NB4 (cell line): ENCODE measurements around the gene FLRT1.

Source experiments
- POLR2A ChIP-seq: IDR thresholded peaks from 2 replicates; pipeline ENCODE4 v1.6.1; 2011; ENCODE audit warnings: mild to moderate bottlenecking; ENCODE audit not compliant: insufficient read length; ENCODE audit errors: extremely low read depth
- TF ChIP-seq, protein P1 (sequence below): IDR thresholded peaks from one replicate; pipeline ENCODE4 v1.5.1; 2012; ENCODE audit warnings: low read depth, low read length
- TF ChIP-seq, protein P2 (sequence below): IDR thresholded peaks from 2 replicates; pipeline ENCODE4 v1.6.1; 2011; ENCODE audit warnings: low read depth, low read length

DNA sequence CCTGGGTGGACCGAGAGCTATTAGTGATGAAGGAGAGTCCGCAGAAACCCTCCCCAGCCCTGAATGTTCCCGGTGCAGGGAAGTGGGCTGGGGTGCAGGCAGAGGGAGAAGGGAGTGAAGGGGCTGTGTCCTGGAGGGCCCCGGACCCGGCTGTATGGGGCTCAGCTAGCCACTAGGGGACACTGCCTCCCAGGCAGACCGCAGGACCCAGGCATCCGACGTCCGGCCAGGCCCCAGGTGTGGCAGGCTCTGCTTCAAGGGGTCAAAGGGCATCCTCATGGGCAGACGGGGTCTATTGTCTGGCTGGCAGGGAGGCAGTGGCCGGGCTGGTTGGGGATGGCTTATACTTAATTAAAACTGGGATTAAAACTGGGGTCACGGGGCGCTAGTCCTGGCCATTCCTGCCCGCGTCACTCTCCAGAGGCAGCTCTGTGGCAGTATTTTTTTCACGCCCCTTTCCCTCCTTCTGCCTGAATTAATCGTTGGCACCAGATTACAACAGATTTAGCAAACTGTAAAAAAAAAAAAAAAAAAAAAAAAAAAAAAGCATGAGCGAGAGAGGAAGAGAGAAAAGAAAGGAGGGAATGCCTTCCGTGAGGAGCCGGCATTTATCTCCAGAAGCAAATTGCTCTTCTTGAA, 5.1 kb downstream of the FLRT1 start:
- TF ChIP-seq, protein P1, sequence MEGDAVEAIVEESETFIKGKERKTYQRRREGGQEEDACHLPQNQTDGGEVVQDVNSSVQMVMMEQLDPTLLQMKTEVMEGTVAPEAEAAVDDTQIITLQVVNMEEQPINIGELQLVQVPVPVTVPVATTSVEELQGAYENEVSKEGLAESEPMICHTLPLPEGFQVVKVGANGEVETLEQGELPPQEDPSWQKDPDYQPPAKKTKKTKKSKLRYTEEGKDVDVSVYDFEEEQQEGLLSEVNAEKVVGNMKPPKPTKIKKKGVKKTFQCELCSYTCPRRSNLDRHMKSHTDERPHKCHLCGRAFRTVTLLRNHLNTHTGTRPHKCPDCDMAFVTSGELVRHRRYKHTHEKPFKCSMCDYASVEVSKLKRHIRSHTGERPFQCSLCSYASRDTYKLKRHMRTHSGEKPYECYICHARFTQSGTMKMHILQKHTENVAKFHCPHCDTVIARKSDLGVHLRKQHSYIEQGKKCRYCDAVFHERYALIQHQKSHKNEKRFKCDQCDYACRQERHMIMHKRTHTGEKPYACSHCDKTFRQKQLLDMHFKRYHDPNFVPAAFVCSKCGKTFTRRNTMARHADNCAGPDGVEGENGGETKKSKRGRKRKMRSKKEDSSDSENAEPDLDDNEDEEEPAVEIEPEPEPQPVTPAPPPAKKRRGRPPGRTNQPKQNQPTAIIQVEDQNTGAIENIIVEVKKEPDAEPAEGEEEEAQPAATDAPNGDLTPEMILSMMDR = peak; percentile 47
- no peak for TF ChIP-seq POLR2A
- TF ChIP-seq, protein P2, sequence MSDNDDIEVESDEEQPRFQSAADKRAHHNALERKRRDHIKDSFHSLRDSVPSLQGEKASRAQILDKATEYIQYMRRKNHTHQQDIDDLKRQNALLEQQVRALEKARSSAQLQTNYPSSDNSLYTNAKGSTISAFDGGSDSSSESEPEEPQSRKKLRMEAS = no peak
